Stimulated activated CD8-positive, alpha-beta memory T cell treated with anti-CD3 and anti-CD28 coated beads, Interleukin-7, amount 100 ng/mL, for 1 hour (primary cell): ENCODE data around the gene MRFAP1.
"Not testable (repeated sequence)": the region's sequence is repeated elsewhere in the genome, so short reads cannot be mapped to it uniquely, and the experiment has no call there.

Experiments used
- DNase-seq, 2 donors: peaks; one replicate each; pipeline ENCODE4 v3.0.0-alpha.2; 2020; ENCODE audit warnings: low read depth in 2 of 2

MRFAP1 gene

GRCh38 chr4:6610856-6611430 lies 29.5 kb upstream of the MRFAP1 start:
- no peak for DNase-seq

- no peak for DNase-seq
These were observed 27.4 kb upstream of the MRFAP1 start for GRCh38 chr4:6612961-6613675.

GRCh38 chr4:6613676-6614651 lies 26.5 kb upstream of the MRFAP1 start:
- no peak for DNase-seq

GRCh38 chr4:6614701-6615230 lies 25.7 kb upstream of the MRFAP1 start:
- DNase-seq = no peak

GRCh38 chr4:6616087-6616995 lies 24.1 kb upstream of the MRFAP1 start:
- DNase-seq = no peak

GRCh38 chr4:6617246-6617645 lies 23.2 kb upstream of the MRFAP1 start:
- no peak for DNase-seq

- DNase-seq = no peak
These were observed 21.9 kb upstream of the MRFAP1 start for GRCh38 chr4:6618386-6619115.

GRCh38 chr4:6619116-6619465 lies 21.4 kb upstream of the MRFAP1 start:
- DNase-seq = no peak

GRCh38 chr4:6619466-6620255 lies 20.8 kb upstream of the MRFAP1 start:
- DNase-seq = no peak

- DNase-seq = no peak
These were observed 20.2 kb upstream of the MRFAP1 start for GRCh38 chr4:6620296-6620695.

- no peak for DNase-seq
These were observed 19.5 kb upstream of the MRFAP1 start for GRCh38 chr4:6620891-6621555.

GRCh38 chr4:6621556-6621927 lies 18.9 kb upstream of the MRFAP1 start:
- DNase-seq = no peak

- DNase-seq = no peak
These were observed 17.7 kb upstream of the MRFAP1 start for GRCh38 chr4:6622744-6623143.

- no peak for DNase-seq
These were observed 15.2 kb upstream of the MRFAP1 start for GRCh38 chr4:6625256-6625655.

GRCh38 chr4:6626066-6626465 lies 14.4 kb upstream of the MRFAP1 start:
- DNase-seq = no peak

GRCh38 chr4:6627832-6628231 lies 12.7 kb upstream of the MRFAP1 start:
- DNase-seq = no peak

- not testable (repeated sequence) for DNase-seq
These were observed 12.0 kb upstream of the MRFAP1 start for GRCh38 chr4:6628484-6628883.

- DNase-seq = no peak
These were observed 8.4 kb upstream of the MRFAP1 start for GRCh38 chr4:6632125-6632524.
